Ovary (tissue), 9 donors: ENCODE data around the gene SGTA. TPM values are rescaled to one million over a fixed set of nuclear protein-coding genes. Genes with fewer than 3 reads are reported as not detected.

ENCODE experiments used
- DNase-seq, 5 donors: peaks; one replicate each; pipeline ENCODE4 v3.0.0-alpha.2; 2019 to 2020
- H3K27ac ChIP-seq, 2 donors: fragments of 200-600 bp; one replicate each; pipeline versions ENCODE4 v1.5.1 to v1.8.0; 2019 to 2022
- H3K27me3 ChIP-seq: fragments of 200-600 bp; one replicate; pipeline ENCODE4 v1.8.0; 2022
- H3K36me3 ChIP-seq: fragments of 200-600 bp; sonication (generic); one replicate; pipeline ENCODE4 v1.5.1; 2019
- H3K4me1 ChIP-seq: one replicate; pipeline ENCODE4 v1.8.1; 2013; ENCODE audit warnings: mild to moderate bottlenecking, moderate library complexity; ENCODE audit not compliant: insufficient read depth
- H3K4me3 ChIP-seq: fragments of 200-600 bp; sonication (generic); one replicate; pipeline ENCODE4 v1.5.1; 2017
- H3K9me3 ChIP-seq, 2 donors: fragments of 200-600 bp in 1 of 2; sonication (generic) in 1 of 2; one replicate each; pipeline versions ENCODE4 v1.5.1 to v1.8.1; 2013 to 2019; ENCODE audit warnings: mild to moderate bottlenecking in 1 of 2, moderate library complexity in 1 of 2
- EP300 ChIP-seq: sonication (generic); formaldehyde crosslinking; IDR thresholded peaks from one replicate; pipeline ENCODE4 v1.6.1; 2017; ENCODE audit warnings: antibody characterized with exemption
- POLR2A ChIP-seq: fragments of 450-650 bp; IDR thresholded peaks from one replicate; pipeline ENCODE4 v1.6.1; 2017; ENCODE audit warnings: antibody characterized with exemption, mild to moderate bottlenecking, moderate library complexity
- WGBS, 3 donors: extraction: QIAGEN DNeasy Blood & Tissue Kit in 1 of 3; methylation state at CpG; one replicate each; pipeline versions ENCODE4 v1.1.5 to v1.1.7; 2013 to 2017; 5-methylcytosine and 5-hydroxymethylcytosine counted together
- intact Hi-C, 4 donors: fragments of 100-400 bp; cut with DNase I; formaldehyde crosslinking; loops; one replicate each; pipeline versions ENCODE4 v1.11.0 to v1.15.1; 2022 to 2023
- polyA plus RNA-seq, 2 donors: library from polyadenylated mRNA; stranded (reverse); fragments of 200-250 nt in 1 of 2; fragments of 350-450 nt in 1 of 2; fragmentation: Illumina TruSeq in 1 of 2; extraction: RNeasy Lipid Tissue Mini Kit (QIAGEN cat#74804) in 1 of 2; gene quantifications; one replicate each; pipeline ENCODE4 v1.2.3, GENCODE V29; 2013 to 2014
- total RNA-seq, 7 donors: library from RNA; depleted of rRNA in 2 of 7; stranded (reverse); fragments of >200 nt in 2 of 7; fragmentation: NEBNext Ultra II Directional in 3 of 7; extraction: Animal tissue kit (Norgen Biotek cat#: 25700) in 3 of 7; gene quantifications; one replicate each; pipeline versions ENCODE4 v1.1.0 to v1.2.4, GENCODE V29; 2016 to 2023
- TF ChIP-seq, protein P1 (sequence below), 3 donors: fragments of 450-650 bp in 2 of 3; fragments of 200-600 bp in 1 of 3; IDR thresholded peaks; one replicate each; pipeline versions ENCODE4 v1.5.1 to v1.8.0; 2016 to 2022; ENCODE audit warnings: antibody characterized with exemption in 3 of 3, mild to moderate bottlenecking in 1 of 3
- donor health status: DM: no; HTN: no; CAD: no; lungs with moderate emphysema.
- donor health status: DM: no; HTN: no; CAD: no.
- donor health status: Bipolar disorder and iron deficiency.
- donor health status: DM: yes; HTN: yes; CAD: no.
- donor health status: DM: no; HTN: no; CAD: no.
- donor health status: DM: yes; HTN: yes; CAD: no.

SGTA gene
- total and polyA plus RNA-seq, 9 donors: 27.0 to 65.5 (median 53.4) TPM

DNA sequence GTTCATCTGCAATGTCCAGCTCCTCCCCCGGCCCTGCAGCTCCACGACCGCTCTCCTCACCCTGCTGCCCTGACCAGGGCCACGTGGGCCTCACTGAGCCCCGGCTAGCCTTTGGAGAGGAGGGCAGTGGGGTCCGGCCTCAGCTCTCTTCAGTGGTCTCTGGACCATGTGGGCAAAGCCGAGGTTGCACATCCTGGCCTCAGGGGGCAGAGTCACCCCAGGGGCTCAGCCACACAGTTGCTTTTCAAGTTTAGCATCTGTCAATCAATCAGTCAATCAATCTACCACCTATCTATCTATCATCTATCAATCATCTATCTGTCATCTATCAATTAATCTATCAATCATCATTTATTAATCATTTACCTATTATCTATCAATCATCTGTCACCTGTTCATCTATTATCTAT is 58.9 kb downstream of the SGTA start:
- WGBS, 3 donors: 59 to 71% (median 71%) methylated on average over 7 of the region's 7 CpGs
- intact Hi-C loops: loop anchor here in 1 of 4 donors (10.0 kb wide), 1 partner anchor 69 kb away; no protein-coding TSS in a partner anchor
- H3K4me1 ChIP-seq: peaks cover 14% of the 10 kb centered on the region
- TF ChIP-seq EP300 (no peak), POLR2A (no peak)
- TF ChIP-seq, protein P1, sequence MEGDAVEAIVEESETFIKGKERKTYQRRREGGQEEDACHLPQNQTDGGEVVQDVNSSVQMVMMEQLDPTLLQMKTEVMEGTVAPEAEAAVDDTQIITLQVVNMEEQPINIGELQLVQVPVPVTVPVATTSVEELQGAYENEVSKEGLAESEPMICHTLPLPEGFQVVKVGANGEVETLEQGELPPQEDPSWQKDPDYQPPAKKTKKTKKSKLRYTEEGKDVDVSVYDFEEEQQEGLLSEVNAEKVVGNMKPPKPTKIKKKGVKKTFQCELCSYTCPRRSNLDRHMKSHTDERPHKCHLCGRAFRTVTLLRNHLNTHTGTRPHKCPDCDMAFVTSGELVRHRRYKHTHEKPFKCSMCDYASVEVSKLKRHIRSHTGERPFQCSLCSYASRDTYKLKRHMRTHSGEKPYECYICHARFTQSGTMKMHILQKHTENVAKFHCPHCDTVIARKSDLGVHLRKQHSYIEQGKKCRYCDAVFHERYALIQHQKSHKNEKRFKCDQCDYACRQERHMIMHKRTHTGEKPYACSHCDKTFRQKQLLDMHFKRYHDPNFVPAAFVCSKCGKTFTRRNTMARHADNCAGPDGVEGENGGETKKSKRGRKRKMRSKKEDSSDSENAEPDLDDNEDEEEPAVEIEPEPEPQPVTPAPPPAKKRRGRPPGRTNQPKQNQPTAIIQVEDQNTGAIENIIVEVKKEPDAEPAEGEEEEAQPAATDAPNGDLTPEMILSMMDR (IDR thresholded peaks at IDR 0.05): no peak
- no peaks in the 10 kb centered on the region for H3K9me3 ChIP-seq
- no peak overlapping the region for H3K4me3 ChIP-seq
- H3K27ac ChIP-seq: no peak overlapping the region
- no peaks in the 10 kb centered on the region for H3K36me3 ChIP-seq
- DNase-seq: no peak
- no peaks in the 10 kb centered on the region for H3K27me3 ChIP-seq

DNA sequence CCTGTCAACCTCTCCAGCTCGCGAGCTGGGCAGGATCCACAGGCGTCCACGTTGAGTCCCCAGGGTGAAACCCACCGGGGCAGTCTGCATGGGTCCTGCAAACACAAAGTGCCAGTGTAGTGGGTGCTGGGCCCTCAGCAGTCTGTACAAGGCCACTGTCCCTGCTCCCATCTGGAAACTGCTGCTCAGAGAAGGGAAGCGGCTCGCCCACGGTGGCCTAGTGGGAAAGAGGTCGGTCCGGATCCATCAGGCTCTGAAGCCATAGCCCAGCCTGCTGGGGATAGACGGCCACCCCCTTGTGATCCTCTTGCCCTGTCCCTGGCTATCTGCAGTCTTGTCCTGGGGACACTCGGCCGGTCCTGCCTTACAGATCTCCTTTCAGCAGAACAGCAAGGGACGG is 59.3 kb downstream of the SGTA start:
- TF ChIP-seq EP300 (no peak), POLR2A (no peak)
- TF ChIP-seq, protein P1 (IDR thresholded peaks at IDR 0.05): no peak
- DNase-seq: no peak
- no peak overlapping the region for H3K4me3 ChIP-seq
- intact Hi-C loops: loop anchor here in 1 of 4 donors (10.0 kb wide), 1 partner anchor 69 kb away; no protein-coding TSS in a partner anchor
- H3K9me3 ChIP-seq: no peaks in the 10 kb centered on the region
- H3K36me3 ChIP-seq: no peaks in the 10 kb centered on the region
- H3K4me1 ChIP-seq: peaks cover 14% of the 10 kb centered on the region
- H3K27ac ChIP-seq: peak overlapping the region in 1 of 2 donors; percentile 53
- 67 to 79% (median 68%) methylated on average over 14 of the region's 14 CpGs for WGBS, 3 donors
- no peaks in the 10 kb centered on the region for H3K27me3 ChIP-seq

DNA sequence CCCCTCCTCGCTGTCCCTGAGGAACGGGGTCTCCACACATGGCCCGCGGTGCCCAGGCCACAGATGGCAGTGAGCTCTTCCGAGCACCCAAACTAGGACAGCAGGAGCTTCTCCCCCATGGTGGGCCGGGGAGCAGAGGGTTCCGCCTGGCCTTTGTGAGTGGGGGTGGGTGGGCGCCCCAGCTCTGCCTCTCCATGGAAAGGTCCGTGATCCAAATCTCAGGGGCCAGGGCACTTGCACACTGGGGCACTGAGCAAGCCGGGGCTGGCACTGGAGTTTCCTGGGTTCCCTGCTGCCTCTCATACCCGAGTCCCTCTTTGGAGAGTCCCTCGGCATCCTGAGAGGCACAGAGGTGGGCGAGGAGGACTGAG is 59.7 kb downstream of the SGTA start:
- H3K36me3 ChIP-seq: no peaks in the 10 kb centered on the region
- H3K9me3 ChIP-seq: no peaks in the 10 kb centered on the region
- intact Hi-C loops: loop anchor here in 1 of 4 donors (10.0 kb wide), 1 partner anchor 69 kb away; no protein-coding TSS in a partner anchor
- H3K4me3 ChIP-seq: no peak overlapping the region
- peaks cover 14% of the 10 kb centered on the region for H3K4me1 ChIP-seq
- H3K27ac ChIP-seq: peak overlapping the region in 1 of 2 donors; percentile 53
- 37 to 46% (median 40%) methylated on average over 13 of the region's 13 CpGs for WGBS, 3 donors
- H3K27me3 ChIP-seq: no peaks in the 10 kb centered on the region
- no peak for DNase-seq
- TF ChIP-seq, protein P1 (IDR thresholded peaks at IDR 0.05): no peak
- TF ChIP-seq EP300: no peak
- no peak for TF ChIP-seq POLR2A

DNA sequence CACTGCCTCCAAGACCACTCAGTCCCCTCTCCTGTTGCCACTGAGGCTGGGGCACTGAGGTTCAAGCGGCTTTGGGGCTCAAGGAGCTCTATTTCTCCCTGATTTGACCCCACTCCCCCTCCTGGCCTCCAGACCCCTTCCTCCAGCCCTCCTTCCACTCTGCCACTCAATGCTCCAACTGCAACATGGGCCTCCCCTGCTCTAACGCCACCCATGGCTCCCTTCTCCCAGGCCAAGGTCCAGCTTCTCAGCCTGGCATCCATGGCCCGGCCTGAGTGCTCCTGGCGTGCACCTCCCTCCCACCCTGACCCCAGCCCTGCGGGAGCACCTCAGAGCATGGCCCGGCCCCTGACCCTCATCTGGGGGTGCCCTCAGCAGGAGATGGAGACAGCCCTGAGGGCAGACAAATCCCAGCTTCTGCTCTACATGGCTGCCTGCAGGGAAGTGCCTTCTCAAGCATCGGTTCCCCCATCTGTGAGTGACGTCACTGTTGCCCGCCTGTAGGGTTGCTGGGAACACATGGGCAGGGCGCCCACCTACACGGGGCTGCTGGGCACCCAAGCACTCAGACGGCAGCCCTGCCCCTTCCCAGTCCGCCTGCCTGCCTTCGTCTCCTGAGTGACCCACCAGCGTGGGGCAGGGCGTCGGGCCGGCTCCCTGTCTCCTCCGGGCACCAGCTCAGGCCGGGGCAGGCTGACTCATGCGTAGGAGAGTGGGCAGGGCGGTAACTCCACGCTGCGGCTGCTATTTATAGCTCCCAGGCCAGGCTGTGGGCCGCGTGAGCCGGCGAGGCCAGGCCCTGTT is 60.3 kb downstream of the SGTA start:
- Histone ChIP-seq H3K27me3 (no peaks in the 10 kb centered on the region), H3K4me3 (no peak overlapping the region)
- WGBS, 3 donors: 23 to 42% (median 24%) methylated on average over 12 to 28 of the region's 28 CpGs

More for the DNA sequence above, 60.3 kb downstream of the SGTA start:
- TF ChIP-seq, protein P1 (IDR thresholded peaks at IDR 0.05): no peak
- TF ChIP-seq EP300 (no peak), POLR2A (no peak)
- peak; percentile 81 to 88 (median 83) for DNase-seq
- no peaks in the 10 kb centered on the region for H3K36me3 ChIP-seq
- intact Hi-C loops: loop anchor here in 1 of 4 donors (10.0 kb wide), 1 partner anchor 68 kb away; no protein-coding TSS in a partner anchor
- no peaks in the 10 kb centered on the region for H3K9me3 ChIP-seq
- H3K4me1 ChIP-seq: peaks cover 14% of the 10 kb centered on the region
- H3K27ac ChIP-seq: peak overlapping the region in 1 of 2 donors; percentile 53
